Activated CD4-positive, alpha-beta T cell treated with anti-CD3 and anti-CD28 coated beads for 36 hours (primary cell): ENCODE measurements around the gene RNF141. TPM values are rescaled to one million over a fixed set of nuclear protein-coding genes. Genes with fewer than 3 reads are reported as not detected.

Source experiments
- ATAC-seq: fragments of 200-7000 bp; cut with Tn5 transposase; one replicate; pipeline ENCODE4 v1.10.0; 2021; ENCODE audit warnings: mild to moderate bottlenecking, moderate library complexity
- CTCF ChIA-PET: fragments of 350-600 bp; sonication (Branson Sonifier 250); formaldehyde crosslinking; loops from one replicate; lab custom pipeline; 2021; ENCODE audit warnings: antibody characterized with exemption; lab: Charles Lee
- POLR2A ChIA-PET: fragments of 350-600 bp; sonication (Branson Sonifier 250); formaldehyde crosslinking; loops from one replicate; lab custom pipeline; 2021; ENCODE audit warnings: antibody characterized with exemption, inconsistent platforms; lab: Charles Lee
- DNase-seq: peaks from one replicate; pipeline ENCODE4 v3.0.0-alpha.2; 2020
- H3K27ac Mint-ChIP-seq: one replicate; pipeline ENCODE4 v1.8.0; 2021; ENCODE audit warnings: mixed read lengths
- H3K27me3 Mint-ChIP-seq: one replicate; pipeline ENCODE4 v1.8.0; 2021; ENCODE audit warnings: mixed read lengths
- H3K36me3 Mint-ChIP-seq: one replicate; pipeline ENCODE4 v1.8.0; 2021; ENCODE audit warnings: low read depth, mixed read lengths
- H3K4me1 Mint-ChIP-seq: one replicate; pipeline ENCODE4 v1.8.0; 2021; ENCODE audit warnings: mixed read lengths
- H3K4me3 Mint-ChIP-seq: one replicate; pipeline ENCODE4 v1.8.0; 2021; ENCODE audit warnings: mild to moderate bottlenecking, moderate library complexity, mixed read lengths
- H3K9me3 Mint-ChIP-seq: one replicate; pipeline ENCODE4 v1.8.0; 2021; ENCODE audit warnings: low read depth, mixed read lengths
- intact Hi-C, 2 experiments: fragments of 100-400 bp; cut with DNase I in 1 of 2; cut with micrococcal nuclease in 1 of 2; formaldehyde crosslinking; loops; one replicate each; pipeline versions ENCODE4 v1.14.2 to v1.15.1; 2022 to 2024; cut with DNase I, micrococcal nuclease
- total RNA-seq, 2 experiments: library from RNA; stranded (reverse); gene quantifications; one replicate each; pipeline ENCODE4 v1.2.3, GENCODE V29; 2021

The RNF141 gene
- total RNA-seq, 2 experiments from 2014 or later: 12.5 to 17.8 TPM

GRCh38 chr11:10539339-10539738 lies 1.6 kb downstream of the RNF141 start:
- POLR2A ChIA-PET: no interaction called here
- CTCF ChIA-PET: interaction anchor here (0.6 to 3.3 kb wide), 6 partner anchors 8 to 153 kb away, joined by 3 to 29 read pairs (median 10); no protein-coding TSS in a partner anchor
- H3K4me3 Mint-ChIP-seq: peak overlapping the region; percentile 88
- H3K9me3 Mint-ChIP-seq: no peaks in the 10 kb centered on the region
- ATAC-seq (no peak), DNase-seq (no peak)
- H3K27me3 Mint-ChIP-seq: no peaks in the 10 kb centered on the region
- H3K27ac Mint-ChIP-seq: no peak overlapping the region
- intact Hi-C loops: loop anchor here in 1 of 2 experiments (5.0 kb wide), 1 partner anchor 1083 kb away; the partner anchor contains the start of gene GALNT18
- H3K36me3 Mint-ChIP-seq: no peaks in the 10 kb centered on the region
- peaks cover 21% of the 10 kb centered on the region for H3K4me1 Mint-ChIP-seq

GRCh38 chr11:10538924-10539323 lies 2.1 kb downstream of the RNF141 start:
- H3K4me3 Mint-ChIP-seq: no peak overlapping the region
- H3K4me1 Mint-ChIP-seq: peaks cover 21% of the 10 kb centered on the region
- H3K27me3 Mint-ChIP-seq: no peaks in the 10 kb centered on the region
- no peaks in the 10 kb centered on the region for H3K9me3 Mint-ChIP-seq
- DNase-seq (no peak), ATAC-seq (no peak)
- ChIA-PET POLR2A (no interaction called here), CTCF (interaction anchor here (0.6 kb wide), 1 partner anchor 143 kb away, joined by 3 read pairs; no protein-coding TSS in a partner anchor)
- intact Hi-C loops: loop anchor here in 1 of 2 experiments (5.0 kb wide), 1 partner anchor 1083 kb away; the partner anchor contains the start of gene GALNT18
- no peaks in the 10 kb centered on the region for H3K36me3 Mint-ChIP-seq
- no peak overlapping the region for H3K27ac Mint-ChIP-seq

DNA sequence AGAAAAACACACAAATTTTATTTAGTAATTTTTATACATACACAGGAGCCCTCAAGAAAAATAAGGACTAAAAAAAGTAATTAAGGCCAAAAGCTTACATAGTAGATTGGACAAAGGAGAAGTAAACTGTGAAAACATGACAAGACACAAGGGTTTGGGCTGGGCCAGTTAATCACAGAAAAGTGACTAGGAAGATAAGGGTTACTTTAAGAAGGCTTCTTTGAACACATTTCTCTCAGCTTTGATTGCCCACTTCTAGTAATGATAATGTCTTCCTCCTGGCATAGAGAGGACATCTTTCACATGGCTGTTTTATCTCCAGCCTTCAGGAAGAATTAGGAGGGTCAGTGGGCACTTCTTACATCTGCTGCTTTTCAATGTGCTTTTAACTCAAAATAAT lies 3.4 kb downstream of the RNF141 start:
- no peak overlapping the region for H3K27ac Mint-ChIP-seq
- intact Hi-C loops: loop anchor here in 1 of 2 experiments (5.0 kb wide), 1 partner anchor 1085 kb away; the partner anchor contains the start of gene GALNT18

DNA sequence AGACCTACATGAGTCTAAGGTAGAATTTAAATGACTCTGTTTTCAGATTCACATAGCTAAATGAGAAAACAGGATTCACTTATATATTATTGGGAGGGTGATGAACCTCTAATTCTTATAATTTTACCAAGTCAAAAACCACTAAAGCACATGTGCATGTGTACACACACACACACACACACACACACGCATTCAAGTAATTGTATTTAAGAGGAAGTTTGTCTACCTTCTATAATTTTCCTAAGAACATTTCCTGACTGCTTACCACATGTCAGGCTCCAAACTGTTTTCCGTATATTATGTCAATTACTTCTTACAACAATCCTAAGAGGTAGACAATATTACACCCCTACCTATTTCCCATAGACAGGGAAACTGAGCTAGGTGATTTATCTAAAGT lies 6.7 kb downstream of the RNF141 start:
- ChIA-PET CTCF (interaction anchor here (0.6 to 1.5 kb wide), 8 partner anchors 13 to 226 kb away, joined by 3 to 5 read pairs (median 3); no protein-coding TSS in a partner anchor), POLR2A (no interaction called here)
- H3K27me3 Mint-ChIP-seq: no peaks in the 10 kb centered on the region
- no peak for DNase-seq
- no peaks in the 10 kb centered on the region for H3K9me3 Mint-ChIP-seq
- H3K27ac Mint-ChIP-seq: no peak overlapping the region
- intact Hi-C loops: no loop called here
- peaks cover 13% of the 10 kb centered on the region for H3K36me3 Mint-ChIP-seq
- no peak for ATAC-seq
- H3K4me1 Mint-ChIP-seq: peaks cover 11% of the 10 kb centered on the region
- no peak overlapping the region for H3K4me3 Mint-ChIP-seq

More for the DNA sequence above, 3.4 kb downstream of the RNF141 start:
- ATAC-seq (no peak), DNase-seq (no peak)
- Mint-ChIP-seq H3K4me3 (no peak overlapping the region), H3K36me3 (no peaks in the 10 kb centered on the region), H3K9me3 (no peaks in the 10 kb centered on the region), H3K27me3 (no peaks in the 10 kb centered on the region), H3K4me1 (peaks cover 21% of the 10 kb centered on the region)
- CTCF ChIA-PET: no interaction called here
- POLR2A ChIA-PET: no interaction called here

- ATAC-seq (no peak), DNase-seq (no peak)
- Mint-ChIP-seq H3K27ac (no peak overlapping the region), H3K4me3 (no peak overlapping the region), H3K27me3 (no peaks in the 10 kb centered on the region), H3K36me3 (peaks cover 18% of the 10 kb centered on the region), H3K9me3 (no peaks in the 10 kb centered on the region), H3K4me1 (peaks cover 11% of the 10 kb centered on the region)
- intact Hi-C loops: no loop called here
- CTCF ChIA-PET: interaction anchor here (1.3 to 4.0 kb wide), 4 partner anchors 7 to 214 kb away, joined by 3 to 29 read pairs (median 4); partner anchors contain the start of gene RNF141
- POLR2A ChIA-PET: no interaction called here
Measured at GRCh38 chr11:10533323-10533722, 7.7 kb downstream of the RNF141 start.

- Mint-ChIP-seq H3K27me3 (no peaks in the 10 kb centered on the region), H3K9me3 (no peaks in the 10 kb centered on the region), H3K27ac (no peak overlapping the region), H3K4me1 (peaks cover 14% of the 10 kb centered on the region), H3K4me3 (no peak overlapping the region), H3K36me3 (peaks cover 23% of the 10 kb centered on the region)
- no peak for ATAC-seq
- CTCF ChIA-PET: interaction anchor here (1.3 to 4.0 kb wide), 2 partner anchors 8 to 12 kb away, joined by 4 to 29 read pairs; partner anchors contain the start of gene RNF141
- DNase-seq: no peak
- intact Hi-C loops: no loop called here
- POLR2A ChIA-PET: no interaction called here
Measured at GRCh38 chr11:10532526-10532925, 8.5 kb downstream of the RNF141 start.

DNA sequence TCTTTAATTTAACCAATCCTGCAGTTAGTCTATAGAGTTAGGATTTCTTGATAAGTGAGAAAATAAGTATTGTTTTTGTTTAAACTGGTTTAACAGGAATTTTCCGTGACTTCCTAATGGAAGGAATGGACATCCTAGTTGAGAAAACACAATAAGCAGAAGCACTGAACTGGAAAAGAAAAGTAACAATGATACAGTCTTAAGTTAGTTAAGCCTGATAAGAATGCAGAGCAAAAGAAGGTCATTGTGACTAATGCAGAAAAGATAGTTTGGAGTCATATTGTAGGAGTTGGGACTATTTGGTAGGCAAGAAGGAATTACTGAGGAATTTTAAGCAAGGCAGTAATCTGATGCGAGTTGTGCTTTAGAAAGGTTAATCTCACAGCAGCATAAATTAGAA lies 11.7 kb downstream of the RNF141 start:
- ChIA-PET POLR2A (no interaction called here), CTCF (no interaction called here)
- Mint-ChIP-seq H3K9me3 (no peaks in the 10 kb centered on the region), H3K27me3 (no peaks in the 10 kb centered on the region), H3K36me3 (peaks cover 46% of the 10 kb centered on the region), H3K4me1 (peaks cover 20% of the 10 kb centered on the region), H3K27ac (peak overlapping the region; percentile 15), H3K4me3 (no peak overlapping the region)
- no peak for ATAC-seq
- intact Hi-C loops: loop anchor here (5.0 kb wide), 2 partner anchors 72 to 208 kb away; partner anchors contain the start of gene AMPD3 (in 1 of the 2)
- no peak for DNase-seq

GRCh38 chr11:10528121-10528520 lies 12.9 kb downstream of the RNF141 start:
- ChIA-PET POLR2A (no interaction called here), CTCF (interaction anchor here (0.7 to 1.2 kb wide), 2 partner anchors 12 to 13 kb away, joined by 3 to 8 read pairs; partner anchors contain the start of gene RNF141)
- Mint-ChIP-seq H3K27me3 (no peaks in the 10 kb centered on the region), H3K4me1 (peaks cover 22% of the 10 kb centered on the region), H3K4me3 (no peak overlapping the region), H3K9me3 (no peaks in the 10 kb centered on the region), H3K27ac (no peak overlapping the region), H3K36me3 (peaks cover 51% of the 10 kb centered on the region)
- intact Hi-C loops: loop anchor here (5.0 kb wide), 2 partner anchors 71 to 209 kb away; partner anchors contain the start of gene AMPD3 (in 1 of the 2)
- DNase-seq (no peak), ATAC-seq (no peak)

DNA sequence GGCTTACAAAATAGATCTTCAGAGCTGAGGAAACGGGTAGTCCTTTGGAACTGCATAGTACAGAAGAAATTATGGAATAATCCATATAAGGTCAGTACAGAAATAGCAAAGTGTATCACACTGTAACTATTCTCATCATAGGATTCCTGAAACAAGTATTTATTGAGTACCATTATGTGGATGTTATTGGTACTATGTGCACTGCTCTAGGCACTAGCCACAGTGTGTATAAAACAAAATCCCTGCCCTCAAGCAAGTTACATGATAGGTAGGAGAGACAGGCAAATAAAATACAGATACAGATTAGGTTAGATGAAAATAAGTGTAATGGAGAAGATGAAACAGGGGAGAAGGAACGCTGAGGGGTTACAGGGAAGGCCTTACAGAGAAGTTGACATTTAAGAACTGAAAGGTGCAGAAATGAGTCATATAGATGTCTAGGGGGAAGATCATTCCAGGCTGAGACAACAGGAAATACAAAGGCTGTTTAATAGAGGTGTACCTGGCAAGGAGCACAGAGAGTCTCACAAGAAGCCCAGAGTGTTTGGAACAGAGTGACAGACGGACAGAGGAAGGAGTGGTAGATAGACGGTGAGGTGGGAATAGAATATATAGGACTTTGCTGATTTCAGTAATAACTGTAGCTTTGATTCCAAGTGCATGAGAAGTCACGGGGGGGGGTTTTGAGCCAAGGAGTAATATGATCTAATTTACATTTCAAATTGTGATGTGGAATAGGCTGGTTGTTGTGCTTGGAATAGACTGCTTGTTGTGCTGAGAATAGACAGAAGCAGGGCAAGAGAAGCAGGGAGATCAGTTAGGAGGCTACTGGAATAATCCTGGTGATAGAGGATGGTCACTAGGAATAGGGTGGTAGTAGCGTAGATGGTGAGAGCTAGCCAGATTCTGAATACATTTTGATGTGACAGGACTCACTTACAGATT lies 13.7 kb downstream of the RNF141 start:
- no peak for DNase-seq
- no peaks in the 10 kb centered on the region for H3K27me3 Mint-ChIP-seq
- H3K36me3 Mint-ChIP-seq: peaks cover 52% of the 10 kb centered on the region
- peak overlapping the region; percentile 9 for H3K4me3 Mint-ChIP-seq
- H3K9me3 Mint-ChIP-seq: no peaks in the 10 kb centered on the region
- POLR2A ChIA-PET: no interaction called here
- H3K27ac Mint-ChIP-seq: peak overlapping the region; percentile 83
- peaks cover 22% of the 10 kb centered on the region for H3K4me1 Mint-ChIP-seq
- ATAC-seq: peak; percentile 96
- intact Hi-C loops: loop anchor here (1.0 to 5.0 kb wide), 3 partner anchors 13 to 210 kb away; partner anchors contain the start of gene AMPD3 (in 1 of the 2)
- CTCF ChIA-PET: interaction anchor here (0.7 to 1.2 kb wide), 3 partner anchors 12 to 79 kb away, joined by 3 to 8 read pairs (median 3); partner anchors contain the start of gene RNF141

GRCh38 chr11:10524471-10524870 lies 16.5 kb downstream of the RNF141 start:
- POLR2A ChIA-PET: no interaction called here
- no peak for DNase-seq
- H3K27me3 Mint-ChIP-seq: no peaks in the 10 kb centered on the region
- peaks cover 22% of the 10 kb centered on the region for H3K4me1 Mint-ChIP-seq
- peaks cover 48% of the 10 kb centered on the region for H3K36me3 Mint-ChIP-seq
- no peak overlapping the region for H3K4me3 Mint-ChIP-seq
- CTCF ChIA-PET: interaction anchor here (1.4 kb wide), 1 partner anchor 16 kb away, joined by 6 read pairs; the partner anchor contains the start of gene RNF141
- intact Hi-C loops: no loop called here
- no peak overlapping the region for H3K27ac Mint-ChIP-seq
- no peak for ATAC-seq
- H3K9me3 Mint-ChIP-seq: no peaks in the 10 kb centered on the region

DNA sequence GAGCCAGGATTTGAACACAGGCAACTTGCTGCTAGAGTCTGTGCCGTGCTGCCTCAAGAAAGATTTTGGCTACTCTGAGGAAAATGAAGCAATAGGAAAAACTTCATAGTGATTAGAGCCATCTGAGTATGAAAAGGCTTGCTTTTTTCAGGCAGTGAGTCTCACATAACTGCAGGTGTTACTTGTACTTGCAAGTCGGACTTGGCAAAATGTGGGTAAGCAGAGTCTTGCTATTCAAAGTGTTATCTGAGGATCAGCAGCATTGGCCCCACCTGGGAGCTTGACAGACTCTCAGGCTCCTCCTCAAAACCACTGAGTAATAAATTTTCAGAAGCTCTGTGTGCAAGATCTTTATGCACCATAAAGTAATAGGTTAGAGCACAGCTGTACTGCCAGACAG lies 18.1 kb downstream of the RNF141 start:
- CTCF ChIA-PET: no interaction called here
- no peak overlapping the region for H3K27ac Mint-ChIP-seq
- intact Hi-C loops: no loop called here
- no peak overlapping the region for H3K4me3 Mint-ChIP-seq
- H3K4me1 Mint-ChIP-seq: peaks cover 22% of the 10 kb centered on the region
- no peak for DNase-seq
- peaks cover 41% of the 10 kb centered on the region for H3K36me3 Mint-ChIP-seq
- no peak for ATAC-seq
- POLR2A ChIA-PET: no interaction called here
- no peaks in the 10 kb centered on the region for H3K27me3 Mint-ChIP-seq
- H3K9me3 Mint-ChIP-seq: no peaks in the 10 kb centered on the region
